GM19099 (cell line): ENCODE measurements around the gene CCDC8.

ENCODE experiments used
- POLR2A ChIP-seq: IDR thresholded peaks from 3 replicates; pipeline ENCODE4 v1.6.1; 2011; ENCODE audit warnings: low read depth; ENCODE audit not compliant: insufficient read length; ENCODE audit errors: extremely low read depth

Gene CCDC8

GRCh38 chr19:46378268-46378667 is 35.1 kb downstream of the CCDC8 start:
- no peak for TF ChIP-seq POLR2A

- TF ChIP-seq POLR2A: no peak
Observed at GRCh38 chr19:46376241-46377153, 36.9 kb downstream of the CCDC8 start.

GRCh38 chr19:46374536-46375475 is 38.6 kb downstream of the CCDC8 start:
- no peak for TF ChIP-seq POLR2A

GRCh38 chr19:46373491-46374359 is 39.6 kb downstream of the CCDC8 start:
- no peak for TF ChIP-seq POLR2A

- no peak for TF ChIP-seq POLR2A
Observed at GRCh38 chr19:46372901-46373490, 40.4 kb downstream of the CCDC8 start.

GRCh38 chr19:46371371-46371901 is 41.9 kb downstream of the CCDC8 start:
- TF ChIP-seq POLR2A: no peak

- no peak for TF ChIP-seq POLR2A
Observed at GRCh38 chr19:46369817-46370216, 43.5 kb downstream of the CCDC8 start.

GRCh38 chr19:46368116-46368515 is 45.2 kb downstream of the CCDC8 start:
- no peak for TF ChIP-seq POLR2A

GRCh38 chr19:46367426-46367825 is 45.9 kb downstream of the CCDC8 start:
- no peak for TF ChIP-seq POLR2A

GRCh38 chr19:46366620-46367292 is 46.6 kb downstream of the CCDC8 start:
- no peak for TF ChIP-seq POLR2A

GRCh38 chr19:46365561-46365960 is 47.8 kb downstream of the CCDC8 start:
- no peak for TF ChIP-seq POLR2A

- no peak for TF ChIP-seq POLR2A
Observed at GRCh38 chr19:46364359-46364758, 49.0 kb downstream of the CCDC8 start.

- no peak for TF ChIP-seq POLR2A
Observed at GRCh38 chr19:46361915-46362314, 51.4 kb downstream of the CCDC8 start.
